ENCODE data around the gene GAP43.
"Not testable (repeated sequence)": the region's sequence is repeated elsewhere in the genome, so short reads cannot be mapped to it uniquely, and the experiment has no call there.

The GAP43 gene

DNA sequence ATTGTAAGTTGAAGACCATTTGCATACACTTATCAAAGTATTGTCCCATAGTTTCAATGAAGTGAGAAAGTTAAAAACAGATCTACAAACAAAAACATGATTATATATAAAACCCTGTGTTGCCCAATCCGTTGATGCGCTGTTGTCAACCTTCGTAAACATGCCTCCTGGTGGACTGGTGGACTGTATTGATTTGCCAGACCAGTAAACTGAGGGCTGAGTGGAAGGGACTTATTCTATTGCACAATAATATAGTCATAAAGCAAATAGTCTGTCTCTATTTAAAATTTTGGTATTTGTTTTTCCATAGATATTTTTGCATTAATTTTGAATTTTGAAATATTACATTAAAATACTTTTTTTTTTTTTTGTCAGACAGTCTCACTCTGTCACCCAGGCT, 102.5 kb downstream of the GAP43 start:
- Histone ChIP-seq H3K4me3 (ENCODE audit: low read length) (no peak overlapping the region), H3K27ac (ENCODE audit: low read length) (no peak overlapping the region), H3K36me3 (replicated peaks; ENCODE audit: low read depth, low read length) (no peaks in the 10 kb centered on the region), H3K79me2 (ENCODE audit: low read length) (no peaks in the 10 kb centered on the region), H3K27me3 (ENCODE audit: low read depth, low read length) (no peaks in the 10 kb centered on the region), H3K9me3 (ENCODE audit: insufficient read depth, low read length) (no peaks in the 10 kb centered on the region), H3K4me2 (ENCODE audit: low read length) (no peak overlapping the region), H4K20me1 (ENCODE audit: insufficient read depth, low read length) (no peaks in the 10 kb centered on the region), H2AFZ (ENCODE audit: low read depth, low read length) (no peak overlapping the region), H3K4me1 (ENCODE audit: low read length) (peaks cover 6% of the 10 kb centered on the region), H3K9ac (ENCODE audit: low read length) (no peak overlapping the region)
- no peak for TF ChIP-seq EZH2phosphoT487 (IDR thresholded peaks at IDR 0.05; ENCODE audit: low read depth)
- TF ChIP-seq, protein P1, sequence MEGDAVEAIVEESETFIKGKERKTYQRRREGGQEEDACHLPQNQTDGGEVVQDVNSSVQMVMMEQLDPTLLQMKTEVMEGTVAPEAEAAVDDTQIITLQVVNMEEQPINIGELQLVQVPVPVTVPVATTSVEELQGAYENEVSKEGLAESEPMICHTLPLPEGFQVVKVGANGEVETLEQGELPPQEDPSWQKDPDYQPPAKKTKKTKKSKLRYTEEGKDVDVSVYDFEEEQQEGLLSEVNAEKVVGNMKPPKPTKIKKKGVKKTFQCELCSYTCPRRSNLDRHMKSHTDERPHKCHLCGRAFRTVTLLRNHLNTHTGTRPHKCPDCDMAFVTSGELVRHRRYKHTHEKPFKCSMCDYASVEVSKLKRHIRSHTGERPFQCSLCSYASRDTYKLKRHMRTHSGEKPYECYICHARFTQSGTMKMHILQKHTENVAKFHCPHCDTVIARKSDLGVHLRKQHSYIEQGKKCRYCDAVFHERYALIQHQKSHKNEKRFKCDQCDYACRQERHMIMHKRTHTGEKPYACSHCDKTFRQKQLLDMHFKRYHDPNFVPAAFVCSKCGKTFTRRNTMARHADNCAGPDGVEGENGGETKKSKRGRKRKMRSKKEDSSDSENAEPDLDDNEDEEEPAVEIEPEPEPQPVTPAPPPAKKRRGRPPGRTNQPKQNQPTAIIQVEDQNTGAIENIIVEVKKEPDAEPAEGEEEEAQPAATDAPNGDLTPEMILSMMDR (IDR thresholded peaks at IDR 0.05; ENCODE audit: low read depth, low read length): no peak

DNA sequence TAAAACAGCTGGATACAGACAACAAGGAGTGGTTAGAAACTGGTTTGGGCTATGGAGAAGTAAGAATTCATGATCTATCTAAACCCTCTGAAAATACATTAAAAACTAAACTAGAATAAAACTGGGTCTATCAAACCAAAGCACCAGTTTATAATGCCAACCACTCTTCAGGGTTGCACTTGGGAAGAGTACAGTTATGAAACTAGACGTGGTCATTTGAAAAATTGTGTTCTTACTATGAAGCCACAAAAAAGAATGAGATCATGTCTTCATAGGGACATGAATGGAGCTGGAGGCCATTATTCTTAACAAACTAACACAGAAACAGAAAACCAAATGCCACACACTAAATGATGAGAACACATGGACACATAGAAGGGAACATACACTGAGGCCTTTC, 103.8 kb downstream of the GAP43 start:
- Histone ChIP-seq H3K36me3 (replicated peaks; ENCODE audit: low read depth, low read length) (no peaks in the 10 kb centered on the region), H3K4me2 (ENCODE audit: low read length) (no peak overlapping the region), H3K27me3 (ENCODE audit: low read depth, low read length) (no peaks in the 10 kb centered on the region), H3K79me2 (ENCODE audit: low read length) (no peaks in the 10 kb centered on the region), H3K27ac (ENCODE audit: low read length) (no peak overlapping the region), H2AFZ (ENCODE audit: low read depth, low read length) (no peak overlapping the region), H3K9me3 (ENCODE audit: insufficient read depth, low read length) (no peaks in the 10 kb centered on the region), H3K9ac (ENCODE audit: low read length) (no peak overlapping the region), H3K4me3 (ENCODE audit: low read length) (no peak overlapping the region), H4K20me1 (ENCODE audit: insufficient read depth, low read length) (no peaks in the 10 kb centered on the region), H3K4me1 (ENCODE audit: low read length) (peaks cover 6% of the 10 kb centered on the region)
- TF ChIP-seq, protein P1 (IDR thresholded peaks at IDR 0.05; ENCODE audit: low read depth, low read length): no peak
- no peak for TF ChIP-seq EZH2phosphoT487 (IDR thresholded peaks at IDR 0.05; ENCODE audit: low read depth)

DNA sequence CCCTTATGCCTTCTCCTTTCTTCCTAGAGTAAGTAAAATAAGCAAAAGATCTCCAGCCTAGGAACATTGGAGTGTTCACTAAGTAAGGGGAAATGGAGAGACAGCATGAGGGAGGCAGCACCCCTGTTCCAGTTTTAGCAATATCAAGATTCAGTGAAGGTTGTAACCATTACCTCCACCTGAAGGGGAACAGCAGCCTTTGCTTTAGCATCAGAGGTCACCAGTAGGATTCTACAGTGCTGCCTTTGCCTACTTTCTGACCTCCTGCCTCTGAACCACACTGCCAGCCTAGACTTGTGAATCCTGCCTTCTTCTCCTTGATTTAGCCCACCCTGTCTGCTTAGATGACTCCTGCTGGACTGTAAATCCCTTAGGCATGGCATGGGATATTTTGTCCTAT, 104.7 kb downstream of the GAP43 start:
- Histone ChIP-seq H3K4me2 (ENCODE audit: low read length) (no peak overlapping the region), H3K4me1 (ENCODE audit: low read length) (peaks cover 6% of the 10 kb centered on the region), H3K79me2 (ENCODE audit: low read length) (no peaks in the 10 kb centered on the region), H3K4me3 (ENCODE audit: low read length) (no peak overlapping the region), H4K20me1 (ENCODE audit: insufficient read depth, low read length) (no peaks in the 10 kb centered on the region), H3K27ac (ENCODE audit: low read length) (no peak overlapping the region), H2AFZ (ENCODE audit: low read depth, low read length) (no peak overlapping the region), H3K9me3 (ENCODE audit: insufficient read depth, low read length) (no peaks in the 10 kb centered on the region), H3K27me3 (ENCODE audit: low read depth, low read length) (no peaks in the 10 kb centered on the region), H3K36me3 (replicated peaks; ENCODE audit: low read depth, low read length) (no peaks in the 10 kb centered on the region), H3K9ac (ENCODE audit: low read length) (no peak overlapping the region)
- TF ChIP-seq EZH2phosphoT487 (IDR thresholded peaks at IDR 0.05; ENCODE audit: low read depth): no peak
- TF ChIP-seq, protein P1 (IDR thresholded peaks at IDR 0.05; ENCODE audit: low read depth, low read length): no peak

DNA sequence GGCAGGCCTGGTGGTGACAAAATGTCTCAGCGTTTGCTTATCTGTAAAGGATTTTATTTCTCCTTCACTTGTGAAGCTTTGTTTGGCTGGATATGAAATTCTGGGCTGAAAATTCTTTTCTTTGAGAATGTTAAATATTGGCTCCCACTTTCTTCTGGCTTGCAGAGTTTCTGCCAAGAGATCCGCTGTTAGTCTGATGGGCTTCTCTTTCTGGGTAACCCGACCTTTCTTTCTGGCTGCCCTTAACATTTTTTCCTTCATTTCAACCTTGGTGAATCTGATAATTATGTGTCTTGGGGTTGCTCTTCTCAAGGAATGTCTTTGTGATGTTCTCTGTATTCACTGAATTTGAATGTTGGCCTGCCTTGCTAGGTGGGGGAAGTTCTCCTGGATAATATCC, 113.0 kb downstream of the GAP43 start:
- not testable (repeated sequence) for H3K27me3 ChIP-seq (ENCODE audit: low read depth, low read length); H2AFZ ChIP-seq (ENCODE audit: low read depth, low read length); H3K9ac ChIP-seq (ENCODE audit: low read length); H3K9me3 ChIP-seq (ENCODE audit: insufficient read depth, low read length); H3K36me3 ChIP-seq (replicated peaks; ENCODE audit: low read depth, low read length); H3K4me1 ChIP-seq (ENCODE audit: low read length); H3K4me3 ChIP-seq (ENCODE audit: low read length); H3K27ac ChIP-seq (ENCODE audit: low read length); H3K79me2 ChIP-seq (ENCODE audit: low read length); H4K20me1 ChIP-seq (ENCODE audit: insufficient read depth, low read length); H3K4me2 ChIP-seq (ENCODE audit: low read length)

DNA sequence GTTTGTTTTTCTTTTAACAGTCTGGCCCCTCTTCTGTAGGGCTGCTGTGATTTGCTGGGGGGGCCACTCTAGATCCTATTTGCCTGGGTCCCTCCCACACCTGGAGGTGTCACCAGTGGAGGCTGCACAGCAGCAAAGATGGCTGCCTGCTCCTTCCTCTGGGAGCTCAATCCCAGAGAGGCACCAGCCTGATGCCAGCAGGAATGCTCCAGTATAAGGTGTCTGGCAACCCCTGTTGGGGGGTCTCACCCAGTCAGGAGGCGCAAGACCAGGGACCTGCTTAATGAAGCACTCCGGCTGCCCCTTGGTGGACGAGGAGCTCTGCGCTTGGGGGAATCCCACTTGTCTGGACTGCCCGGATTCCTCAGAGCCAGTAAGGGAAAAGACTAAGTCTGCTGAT, 118.3 kb downstream of the GAP43 start:
- no peak overlapping the region for H3K4me2 ChIP-seq (ENCODE audit: low read length)
- TF ChIP-seq, protein P1 (IDR thresholded peaks at IDR 0.05; ENCODE audit: low read depth, low read length): no peak
- no peak for TF ChIP-seq EZH2phosphoT487 (IDR thresholded peaks at IDR 0.05; ENCODE audit: low read depth)
- H3K27ac ChIP-seq (ENCODE audit: low read length): no peak overlapping the region

DNA sequence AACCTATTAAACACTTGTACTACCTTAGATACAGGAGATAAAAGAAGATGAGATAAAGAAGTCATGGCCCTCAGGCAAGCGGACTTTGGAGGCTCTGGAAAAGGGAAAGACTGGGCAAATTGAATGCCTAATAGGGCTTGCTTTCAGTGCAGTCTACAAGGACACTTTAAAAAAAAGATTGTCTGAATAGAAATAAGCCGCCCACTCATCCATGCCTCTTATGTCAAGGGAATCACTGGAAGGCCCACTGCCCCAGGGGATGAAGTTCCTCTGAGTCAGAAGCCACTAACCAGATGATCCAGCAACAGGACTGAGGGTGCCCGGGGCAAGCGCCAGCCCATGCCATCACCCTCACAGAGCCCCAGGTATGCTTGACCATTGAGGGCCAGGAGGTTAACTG, 121.2 kb downstream of the GAP43 start:
- not testable (repeated sequence) for H3K9ac ChIP-seq (ENCODE audit: low read length); H3K9me3 ChIP-seq (ENCODE audit: insufficient read depth, low read length); H3K4me2 ChIP-seq (ENCODE audit: low read length); H3K36me3 ChIP-seq (replicated peaks; ENCODE audit: low read depth, low read length); H3K27ac ChIP-seq (ENCODE audit: low read length); H4K20me1 ChIP-seq (ENCODE audit: insufficient read depth, low read length); H3K27me3 ChIP-seq (ENCODE audit: low read depth, low read length); H3K4me3 ChIP-seq (ENCODE audit: low read length); H3K79me2 ChIP-seq (ENCODE audit: low read length); H2AFZ ChIP-seq (ENCODE audit: low read depth, low read length); H3K4me1 ChIP-seq (ENCODE audit: low read length)

More for the DNA sequence above, 118.3 kb downstream of the GAP43 start:
- Histone ChIP-seq H3K4me1 (ENCODE audit: low read length) (no peaks in the 10 kb centered on the region), H3K9me3 (ENCODE audit: insufficient read depth, low read length) (no peaks in the 10 kb centered on the region), H3K27me3 (ENCODE audit: low read depth, low read length) (no peaks in the 10 kb centered on the region), H4K20me1 (ENCODE audit: insufficient read depth, low read length) (no peaks in the 10 kb centered on the region), H3K4me3 (ENCODE audit: low read length) (no peak overlapping the region), H3K36me3 (replicated peaks; ENCODE audit: low read depth, low read length) (no peaks in the 10 kb centered on the region), H3K79me2 (ENCODE audit: low read length) (no peaks in the 10 kb centered on the region), H3K9ac (ENCODE audit: low read length) (no peak overlapping the region), H2AFZ (ENCODE audit: low read depth, low read length) (no peak overlapping the region)

DNA sequence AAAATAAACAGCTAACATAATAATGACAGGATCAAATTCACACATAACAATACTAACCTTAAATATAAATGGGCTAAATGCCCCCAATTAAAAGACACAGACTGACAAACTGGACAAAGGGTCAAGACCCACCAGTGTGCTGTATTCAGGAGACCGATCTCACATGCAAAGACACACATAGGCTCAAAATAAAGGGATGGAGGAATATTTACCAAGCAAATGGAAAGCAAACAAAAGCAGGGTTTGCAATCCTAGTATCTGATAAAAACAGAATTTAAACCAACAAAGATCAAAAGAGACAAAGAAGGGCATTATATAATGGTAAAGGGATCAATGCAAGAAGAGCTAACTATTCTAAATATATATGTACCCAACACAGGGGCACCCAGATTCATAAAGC, 129.7 kb downstream of the GAP43 start:
- not testable (repeated sequence) for H3K36me3 ChIP-seq (replicated peaks; ENCODE audit: low read depth, low read length); H4K20me1 ChIP-seq (ENCODE audit: insufficient read depth, low read length); H3K79me2 ChIP-seq (ENCODE audit: low read length); H3K27ac ChIP-seq (ENCODE audit: low read length); H3K9ac ChIP-seq (ENCODE audit: low read length); H2AFZ ChIP-seq (ENCODE audit: low read depth, low read length); H3K4me3 ChIP-seq (ENCODE audit: low read length); H3K27me3 ChIP-seq (ENCODE audit: low read depth, low read length); H3K9me3 ChIP-seq (ENCODE audit: insufficient read depth, low read length); H3K4me2 ChIP-seq (ENCODE audit: low read length); H3K4me1 ChIP-seq (ENCODE audit: low read length)

All from OCI-LY3 (cell line).